ENCODE measurements around the gene SLC39A8.

GRCh38 chr4:102311912-102312311, 33.4 kb downstream of the SLC39A8 start:
- TF ChIP-seq, protein P1, sequence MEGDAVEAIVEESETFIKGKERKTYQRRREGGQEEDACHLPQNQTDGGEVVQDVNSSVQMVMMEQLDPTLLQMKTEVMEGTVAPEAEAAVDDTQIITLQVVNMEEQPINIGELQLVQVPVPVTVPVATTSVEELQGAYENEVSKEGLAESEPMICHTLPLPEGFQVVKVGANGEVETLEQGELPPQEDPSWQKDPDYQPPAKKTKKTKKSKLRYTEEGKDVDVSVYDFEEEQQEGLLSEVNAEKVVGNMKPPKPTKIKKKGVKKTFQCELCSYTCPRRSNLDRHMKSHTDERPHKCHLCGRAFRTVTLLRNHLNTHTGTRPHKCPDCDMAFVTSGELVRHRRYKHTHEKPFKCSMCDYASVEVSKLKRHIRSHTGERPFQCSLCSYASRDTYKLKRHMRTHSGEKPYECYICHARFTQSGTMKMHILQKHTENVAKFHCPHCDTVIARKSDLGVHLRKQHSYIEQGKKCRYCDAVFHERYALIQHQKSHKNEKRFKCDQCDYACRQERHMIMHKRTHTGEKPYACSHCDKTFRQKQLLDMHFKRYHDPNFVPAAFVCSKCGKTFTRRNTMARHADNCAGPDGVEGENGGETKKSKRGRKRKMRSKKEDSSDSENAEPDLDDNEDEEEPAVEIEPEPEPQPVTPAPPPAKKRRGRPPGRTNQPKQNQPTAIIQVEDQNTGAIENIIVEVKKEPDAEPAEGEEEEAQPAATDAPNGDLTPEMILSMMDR (IDR thresholded peaks at IDR 0.05 in 2 of 3, conservative IDR thresholded peaks at IDR 0.05 in 1 of 3; ENCODE audit: borderline replicate concordance in 1 of 3, insufficient read depth in 1 of 3, low read depth in 2 of 3, low read length in 2 of 3): no peak
- no peak for TF ChIP-seq POLR2A (IDR thresholded peaks at IDR 0.05; ENCODE audit: borderline replicate concordance, extremely low read depth, insufficient read depth, insufficient read length)
- TF ChIP-seq EZH2 (IDR thresholded peaks at IDR 0.05): no peak
- no peak for TF ChIP-seq TCF7L2 (IDR thresholded peaks at IDR 0.05; ENCODE audit: borderline replicate concordance, extremely low read depth, insufficient read depth, insufficient read length)
- TF ChIP-seq ZBTB33 (IDR thresholded peaks at IDR 0.05; ENCODE audit: extremely low read depth, insufficient replicate concordance, low read length): no peak
- no peak for TF ChIP-seq ZNF274 (IDR thresholded peaks at IDR 0.05; ENCODE audit: low read depth, low read length)
- TF ChIP-seq FOSL1 (IDR thresholded peaks at IDR 0.05; ENCODE audit: low read depth): no peak
- TF ChIP-seq EZH2phosphoT487 (IDR thresholded peaks at IDR 0.05; ENCODE audit: borderline replicate concordance): no peak
